ENCODE data around the gene MADCAM1. TPM values are rescaled to one million over a fixed set of nuclear protein-coding genes. Genes with fewer than 3 reads are reported as not detected.
A peak's percentile ranks its signal among the peaks of the same experiment; 100 is the strongest.

The MADCAM1 gene
- total RNA-seq, 1 experiment from 2014 or later: 0.47 TPM

- H3K36me3 Mint-ChIP-seq (ENCODE audit: insufficient read depth, unreplicated experiment): peaks cover 11% of the 10 kb centered on the region
- peaks cover 17% of the 10 kb centered on the region for H3K27me3 Mint-ChIP-seq (ENCODE audit: insufficient read depth, unreplicated experiment)
- no peak for TF ChIP-seq CTCF (IDR thresholded peaks at IDR 0.05; ENCODE audit: unreplicated experiment)
- H3K4me1 Mint-ChIP-seq (ENCODE audit: insufficient read depth, unreplicated experiment): no peaks in the 10 kb centered on the region
- ChIA-PET CTCF (interaction anchor here (0.7 to 1.8 kb wide), 3 partner anchors 10 to 73 kb away, joined by 3 to 9 read pairs (median 5); partner anchors contain the start of gene TPGS1), POLR2A (interaction anchor here (0.6 kb wide), 1 partner anchor 28 kb away, joined by 3 read pairs; no protein-coding TSS in a partner anchor)
- BruUV-seq (replicated peaks): no TSS peak
- DNase-seq (ENCODE audit: unreplicated experiment): no peak
- no peak overlapping the region for H3K4me3 Mint-ChIP-seq (ENCODE audit: unreplicated experiment)
- peaks cover 9% of the 10 kb centered on the region for H3K9me3 Mint-ChIP-seq (ENCODE audit: unreplicated experiment)
- no peak overlapping the region for H3K27ac Mint-ChIP-seq (ENCODE audit: low read depth, unreplicated experiment)
- intact Hi-C loops (cut with micrococcal nuclease): no loop called here
Measured at GRCh38 chr19:494171-495080, 1.9 kb upstream of the MADCAM1 start.

GRCh38 chr19:495081-495401 is 1.2 kb upstream of the MADCAM1 start:
- TF ChIP-seq CTCF (IDR thresholded peaks at IDR 0.05; ENCODE audit: unreplicated experiment): no peak
- Mint-ChIP-seq H3K27me3 (ENCODE audit: insufficient read depth, unreplicated experiment) (peaks cover 20% of the 10 kb centered on the region), H3K9me3 (ENCODE audit: unreplicated experiment) (peaks cover 9% of the 10 kb centered on the region), H3K27ac (ENCODE audit: low read depth, unreplicated experiment) (no peak overlapping the region), H3K4me1 (ENCODE audit: insufficient read depth, unreplicated experiment) (no peaks in the 10 kb centered on the region), H3K4me3 (ENCODE audit: unreplicated experiment) (no peak overlapping the region), H3K36me3 (ENCODE audit: insufficient read depth, unreplicated experiment) (peaks cover 11% of the 10 kb centered on the region)
- ChIA-PET CTCF (interaction anchor here (0.7 to 1.8 kb wide), 4 partner anchors 8 to 73 kb away, joined by 3 to 9 read pairs (median 4); partner anchors contain the start of gene TPGS1), POLR2A (no interaction called here)
- BruUV-seq (replicated peaks): no TSS peak
- intact Hi-C loops (cut with micrococcal nuclease): no loop called here
- DNase-seq (ENCODE audit: unreplicated experiment): no peak

GRCh38 chr19:495402-496111 is 729 bp upstream of the MADCAM1 start:
- no TSS peak for BruUV-seq (replicated peaks)
- Mint-ChIP-seq H3K9me3 (ENCODE audit: unreplicated experiment) (peaks cover 9% of the 10 kb centered on the region), H3K4me3 (ENCODE audit: unreplicated experiment) (no peak overlapping the region), H3K36me3 (ENCODE audit: insufficient read depth, unreplicated experiment) (peaks cover 11% of the 10 kb centered on the region), H3K27me3 (ENCODE audit: insufficient read depth, unreplicated experiment) (peaks cover 20% of the 10 kb centered on the region), H3K4me1 (ENCODE audit: insufficient read depth, unreplicated experiment) (no peaks in the 10 kb centered on the region), H3K27ac (ENCODE audit: low read depth, unreplicated experiment) (no peak overlapping the region)
- intact Hi-C loops (cut with micrococcal nuclease): no loop called here
- CTCF ChIA-PET: interaction anchor here (0.7 to 1.8 kb wide), 4 partner anchors 8 to 74 kb away, joined by 3 to 9 read pairs (median 4); partner anchors contain the start of gene TPGS1
- POLR2A ChIA-PET: no interaction called here
- DNase-seq (ENCODE audit: unreplicated experiment): peak; percentile 41
- peak; percentile 63 for TF ChIP-seq CTCF (IDR thresholded peaks at IDR 0.05; ENCODE audit: unreplicated experiment)

- no peak overlapping the region for H3K27ac Mint-ChIP-seq (ENCODE audit: low read depth, unreplicated experiment)
- H3K4me3 Mint-ChIP-seq (ENCODE audit: unreplicated experiment): no peak overlapping the region
- H3K4me1 Mint-ChIP-seq (ENCODE audit: insufficient read depth, unreplicated experiment): no peaks in the 10 kb centered on the region
- peaks cover 11% of the 10 kb centered on the region for H3K36me3 Mint-ChIP-seq (ENCODE audit: insufficient read depth, unreplicated experiment)
- intact Hi-C loops (cut with micrococcal nuclease): no loop called here
- ChIA-PET POLR2A (no interaction called here), CTCF (no interaction called here)
- TF ChIP-seq CTCF (IDR thresholded peaks at IDR 0.05; ENCODE audit: unreplicated experiment): no peak
- BruUV-seq (replicated peaks): no TSS peak
- peaks cover 9% of the 10 kb centered on the region for H3K9me3 Mint-ChIP-seq (ENCODE audit: unreplicated experiment)
- no peak for DNase-seq (ENCODE audit: unreplicated experiment)
- peaks cover 20% of the 10 kb centered on the region for H3K27me3 Mint-ChIP-seq (ENCODE audit: insufficient read depth, unreplicated experiment)
Measured at GRCh38 chr19:496986-497385, 700 bp downstream of the MADCAM1 start.
